Neural cell (in vitro differentiated cells): Measurements from ENCODE around the gene RABEPK. TPM values are rescaled to one million over a fixed set of nuclear protein-coding genes. Genes with fewer than 3 reads are reported as not detected.

Experiments
- H2AFZ ChIP-seq: fragments of 200-600, 300-800 bp; sonication (generic), shearing (Covaris generic); 2 replicates; pipeline ENCODE4 v1.6.0; 2014; ENCODE audit warnings: low read depth, mild to moderate bottlenecking, antibody characterized with exemption, low read length, moderate library complexity
- H3F3A ChIP-seq: fragments of 200-600 bp; shearing (Covaris generic); 2 replicates; pipeline ENCODE4 v1.6.1; 2016; ENCODE audit warnings: mild to moderate bottlenecking, moderate library complexity, mixed read lengths, antibody characterized with exemption, low read length; ENCODE audit not compliant: insufficient read depth, poor library complexity, severe bottlenecking
- H3K27ac ChIP-seq: fragments of 200-600, 300-800 bp; sonication (generic), shearing (Covaris generic); 2 replicates; pipeline ENCODE4 v1.5.1; 2014; ENCODE audit warnings: mild to moderate bottlenecking, low read length, moderate library complexity
- H3K27me3 ChIP-seq: fragments of 300-800, 200-600 bp; sonication (generic), shearing (Covaris generic); 2 replicates; pipeline ENCODE4 v1.6.0; 2014; ENCODE audit warnings: mild to moderate bottlenecking, low read depth, low read length, moderate library complexity; ENCODE audit not compliant: insufficient read depth
- H3K36me3 ChIP-seq: fragments of 300-800, 200-600 bp; sonication (generic), shearing (Covaris generic); 2 replicates; pipeline ENCODE4 v1.5.1; 2014; ENCODE audit warnings: mild to moderate bottlenecking, antibody characterized with exemption, low read length, moderate library complexity; ENCODE audit not compliant: insufficient read depth
- H3K4me2 ChIP-seq: fragments of 300-800, 200-600 bp; sonication (generic), shearing (Covaris generic); 2 replicates; pipeline ENCODE4 v1.6.0; 2014; ENCODE audit warnings: mild to moderate bottlenecking, low read length
- H3K4me3 ChIP-seq: fragments of 300-800, 200-600 bp; sonication (generic), shearing (Covaris generic); 2 replicates; pipeline ENCODE4 v1.5.1; 2014; ENCODE audit warnings: mild to moderate bottlenecking, low read length, moderate library complexity
- H3K79me2 ChIP-seq: fragments of 200-600 bp; shearing (Covaris generic); replicated peaks from 2 replicates; pipeline ENCODE4 v1.6.0; 2014; ENCODE audit warnings: mild to moderate bottlenecking, low read length, moderate library complexity; ENCODE audit not compliant: insufficient read depth
- H3K9ac ChIP-seq: fragments of 300-800, 200-600 bp; sonication (generic), shearing (Covaris generic); 2 replicates; pipeline ENCODE4 v1.6.1; 2016; ENCODE audit warnings: mild to moderate bottlenecking, low read length, mixed read lengths
- H3K9me2 ChIP-seq: fragments of 200-600 bp; shearing (Covaris generic); 2 replicates; pipeline ENCODE4 v1.6.1; 2016; ENCODE audit warnings: mild to moderate bottlenecking, low read length, mixed read lengths; ENCODE audit not compliant: insufficient read depth
- H3K9me3 ChIP-seq: fragments of 200-600, 300-800 bp; sonication (generic), shearing (Covaris generic); 2 replicates; pipeline ENCODE4 v1.6.1; 2016; ENCODE audit warnings: mild to moderate bottlenecking, mixed run types, low read length, moderate library complexity, mixed read lengths
- H4K20me1 ChIP-seq: fragments of 200-600 bp; shearing (Covaris generic); 2 replicates; pipeline ENCODE4 v1.6.1; 2016; ENCODE audit warnings: mild to moderate bottlenecking, mixed run types; ENCODE audit not compliant: insufficient read depth
- EP300 ChIP-seq: fragments of 450-650 bp; conservative IDR thresholded peaks from 2 replicates; pipeline ENCODE4 v1.6.1; 2014; ENCODE audit warnings: antibody characterized with exemption, mild to moderate bottlenecking, moderate library complexity; ENCODE audit not compliant: poor library complexity, severe bottlenecking
- EZH2 ChIP-seq: fragments of 200-600, 300-800 bp; shearing (Covaris generic), sonication (generic); IDR thresholded peaks from 2 replicates; pipeline ENCODE4 v1.6.1; 2014; ENCODE audit warnings: antibody characterized with exemption, low read length, borderline replicate concordance, mild to moderate bottlenecking; ENCODE audit not compliant: insufficient read depth, poor library complexity, severe bottlenecking
- MXI1 ChIP-seq: fragments of 450-650 bp; conservative IDR thresholded peaks from 2 replicates; pipeline ENCODE4 v1.6.1; 2014; ENCODE audit warnings: antibody characterized with exemption, mild to moderate bottlenecking; ENCODE audit not compliant: poor library complexity, severe bottlenecking
- POLR2AphosphoS5 ChIP-seq: IDR thresholded peaks from 2 replicates; pipeline ENCODE4 v1.6.1; 2012
- RAD21 ChIP-seq: fragments of 450-650 bp; conservative IDR thresholded peaks from 2 replicates; pipeline ENCODE4 v1.6.1; 2014; ENCODE audit warnings: antibody characterized with exemption, mild to moderate bottlenecking, moderate library complexity
- SMC3 ChIP-seq: fragments of 450-650 bp; conservative IDR thresholded peaks from 2 replicates; pipeline ENCODE4 v1.6.1; 2014; ENCODE audit warnings: antibody characterized with exemption, mild to moderate bottlenecking, moderate library complexity; ENCODE audit not compliant: poor library complexity
- TAF1 ChIP-seq: IDR thresholded peaks from 2 replicates; pipeline ENCODE4 v1.6.1; 2012; ENCODE audit warnings: low read depth
- polyA plus RNA-seq: library from polyadenylated mRNA; depleted of rRNA; stranded (reverse); fragments of >200 nt; gene quantifications from 2 replicates; pipeline ENCODE4 v1.2.3, GENCODE V29; 2014
- TF ChIP-seq, protein P1 (sequence below): fragments of 450-650 bp; IDR thresholded peaks from 2 replicates; pipeline ENCODE4 v1.5.1; 2014; ENCODE audit warnings: antibody characterized with exemption, mild to moderate bottlenecking, moderate library complexity; ENCODE audit not compliant: poor library complexity, severe bottlenecking
- TF ChIP-seq, protein P2 (sequence below): IDR thresholded peaks from 2 replicates; pipeline ENCODE4 v1.6.1; 2012; ENCODE audit warnings: borderline replicate concordance

RABEPK gene
- polyA plus RNA-seq, 1 donor from 2014 or later, result 58.2 TPM

GRCh38 chr9:125276771-125277170, 76.4 kb downstream of the RABEPK start:
- Histone ChIP-seq H3K9me2 (no peaks in the 10 kb centered on the region), H3K9me3 (no peaks in the 10 kb centered on the region), H2AFZ (no peak overlapping the region), H3K27me3 (no peaks in the 10 kb centered on the region), H3K9ac (no peak overlapping the region), H3K4me3 (no peak overlapping the region), H3K4me2 (no peak overlapping the region), H3K36me3 (no peaks in the 10 kb centered on the region), H4K20me1 (no peaks in the 10 kb centered on the region), H3K27ac (no peak overlapping the region), H3F3A (no peaks in the 10 kb centered on the region), H3K79me2 (peaks cover 18% of the 10 kb centered on the region)
- no peak for TF ChIP-seq EP300
- TF ChIP-seq MXI1, result no peak
- TF ChIP-seq, protein P1, sequence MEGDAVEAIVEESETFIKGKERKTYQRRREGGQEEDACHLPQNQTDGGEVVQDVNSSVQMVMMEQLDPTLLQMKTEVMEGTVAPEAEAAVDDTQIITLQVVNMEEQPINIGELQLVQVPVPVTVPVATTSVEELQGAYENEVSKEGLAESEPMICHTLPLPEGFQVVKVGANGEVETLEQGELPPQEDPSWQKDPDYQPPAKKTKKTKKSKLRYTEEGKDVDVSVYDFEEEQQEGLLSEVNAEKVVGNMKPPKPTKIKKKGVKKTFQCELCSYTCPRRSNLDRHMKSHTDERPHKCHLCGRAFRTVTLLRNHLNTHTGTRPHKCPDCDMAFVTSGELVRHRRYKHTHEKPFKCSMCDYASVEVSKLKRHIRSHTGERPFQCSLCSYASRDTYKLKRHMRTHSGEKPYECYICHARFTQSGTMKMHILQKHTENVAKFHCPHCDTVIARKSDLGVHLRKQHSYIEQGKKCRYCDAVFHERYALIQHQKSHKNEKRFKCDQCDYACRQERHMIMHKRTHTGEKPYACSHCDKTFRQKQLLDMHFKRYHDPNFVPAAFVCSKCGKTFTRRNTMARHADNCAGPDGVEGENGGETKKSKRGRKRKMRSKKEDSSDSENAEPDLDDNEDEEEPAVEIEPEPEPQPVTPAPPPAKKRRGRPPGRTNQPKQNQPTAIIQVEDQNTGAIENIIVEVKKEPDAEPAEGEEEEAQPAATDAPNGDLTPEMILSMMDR, result no peak
- no peak for TF ChIP-seq EZH2
- TF ChIP-seq SMC3, result no peak
- no peak for TF ChIP-seq POLR2AphosphoS5
- TF ChIP-seq, protein P2, sequence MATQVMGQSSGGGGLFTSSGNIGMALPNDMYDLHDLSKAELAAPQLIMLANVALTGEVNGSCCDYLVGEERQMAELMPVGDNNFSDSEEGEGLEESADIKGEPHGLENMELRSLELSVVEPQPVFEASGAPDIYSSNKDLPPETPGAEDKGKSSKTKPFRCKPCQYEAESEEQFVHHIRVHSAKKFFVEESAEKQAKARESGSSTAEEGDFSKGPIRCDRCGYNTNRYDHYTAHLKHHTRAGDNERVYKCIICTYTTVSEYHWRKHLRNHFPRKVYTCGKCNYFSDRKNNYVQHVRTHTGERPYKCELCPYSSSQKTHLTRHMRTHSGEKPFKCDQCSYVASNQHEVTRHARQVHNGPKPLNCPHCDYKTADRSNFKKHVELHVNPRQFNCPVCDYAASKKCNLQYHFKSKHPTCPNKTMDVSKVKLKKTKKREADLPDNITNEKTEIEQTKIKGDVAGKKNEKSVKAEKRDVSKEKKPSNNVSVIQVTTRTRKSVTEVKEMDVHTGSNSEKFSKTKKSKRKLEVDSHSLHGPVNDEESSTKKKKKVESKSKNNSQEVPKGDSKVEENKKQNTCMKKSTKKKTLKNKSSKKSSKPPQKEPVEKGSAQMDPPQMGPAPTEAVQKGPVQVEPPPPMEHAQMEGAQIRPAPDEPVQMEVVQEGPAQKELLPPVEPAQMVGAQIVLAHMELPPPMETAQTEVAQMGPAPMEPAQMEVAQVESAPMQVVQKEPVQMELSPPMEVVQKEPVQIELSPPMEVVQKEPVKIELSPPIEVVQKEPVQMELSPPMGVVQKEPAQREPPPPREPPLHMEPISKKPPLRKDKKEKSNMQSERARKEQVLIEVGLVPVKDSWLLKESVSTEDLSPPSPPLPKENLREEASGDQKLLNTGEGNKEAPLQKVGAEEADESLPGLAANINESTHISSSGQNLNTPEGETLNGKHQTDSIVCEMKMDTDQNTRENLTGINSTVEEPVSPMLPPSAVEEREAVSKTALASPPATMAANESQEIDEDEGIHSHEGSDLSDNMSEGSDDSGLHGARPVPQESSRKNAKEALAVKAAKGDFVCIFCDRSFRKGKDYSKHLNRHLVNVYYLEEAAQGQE, result no peak
- no peak for TF ChIP-seq RAD21
- no peak for TF ChIP-seq TAF1

DNA sequence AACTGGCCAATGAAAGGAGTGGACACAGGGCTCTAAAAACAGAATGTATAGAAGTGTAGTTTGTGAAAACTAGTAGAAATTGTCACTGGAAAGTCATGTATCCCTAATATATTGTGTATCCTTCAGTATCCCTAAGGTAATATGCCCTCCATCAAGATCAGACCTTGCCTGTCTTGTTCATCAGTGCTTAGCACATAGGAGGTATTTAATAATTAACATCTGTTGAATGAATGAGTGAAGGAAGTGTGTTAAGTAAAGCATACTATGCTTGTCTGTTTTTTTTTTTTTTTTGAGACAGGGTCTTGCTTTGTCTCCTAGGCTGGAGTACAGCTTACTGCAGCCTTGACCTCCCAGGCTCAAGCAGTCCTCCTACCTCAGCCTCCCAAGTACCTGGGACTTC, 77.1 kb downstream of the RABEPK start:
- H3K27me3 ChIP-seq, result no peaks in the 10 kb centered on the region

More for the DNA sequence above, 77.1 kb downstream of the RABEPK start:
- Histone ChIP-seq H3K4me3 (no peak overlapping the region), H3K9me3 (no peaks in the 10 kb centered on the region), H3K9ac (no peak overlapping the region), H3K36me3 (no peaks in the 10 kb centered on the region), H4K20me1 (no peaks in the 10 kb centered on the region), H3K27ac (no peak overlapping the region), H3F3A (no peaks in the 10 kb centered on the region), H2AFZ (no peak overlapping the region), H3K9me2 (no peaks in the 10 kb centered on the region), H3K79me2 (peaks cover 18% of the 10 kb centered on the region), H3K4me2 (no peak overlapping the region)
- TF ChIP-seq, protein P1, result no peak
- TF ChIP-seq EZH2, result no peak
- no peak for TF ChIP-seq POLR2AphosphoS5
- no peak for TF ChIP-seq MXI1
- no peak for TF ChIP-seq TAF1
- no peak for TF ChIP-seq RAD21
- TF ChIP-seq EP300, result no peak
- no peak for TF ChIP-seq SMC3
- TF ChIP-seq, protein P2, result no peak
